Adrenal gland (tissue), 12 donors: ENCODE measurements around the gene KLHL2. TPM values are rescaled to one million over a fixed set of nuclear protein-coding genes. Genes with fewer than 3 reads are reported as not detected.

Experiments used
- DNase-seq, 7 donors: peaks; one replicate each; pipeline ENCODE4 v3.0.0-alpha.2; 2019 to 2020
- H3K27ac ChIP-seq, 5 donors: fragments of 200-600 bp; sonication (generic) in 4 of 5; 1 replicate in 3 of 5; 2 replicates in 2 of 5; pipeline versions ENCODE4 v1.5.1 to v1.8.0; 2016 to 2020; ENCODE audit warnings: mild to moderate bottlenecking in 1 of 5
- H3K27me3 ChIP-seq: fragments of 200-600 bp; 2 replicates; pipeline ENCODE4 v1.8.0; 2021
- H3K36me3 ChIP-seq, 2 donors: fragments of 200-600 bp; replicated peaks in 1 of 2; 1 replicate in 1 of 2; 2 replicates in 1 of 2; pipeline versions ENCODE4 v1.5.1 to v1.8.0; 2018 to 2022
- H3K4me1 ChIP-seq, 2 donors: fragments of 200-600 bp; replicated peaks in 1 of 2; 1 replicate in 1 of 2; 2 replicates in 1 of 2; pipeline versions ENCODE4 v1.5.1 to v1.8.0; 2018 to 2021
- H3K4me3 ChIP-seq, 4 donors: fragments of 200-600 bp; sonication (generic) in 3 of 4; one replicate each; pipeline ENCODE4 v1.5.1; 2016 to 2018
- H3K9me3 ChIP-seq, 3 donors: fragments of 200-600 bp; sonication (generic) in 1 of 3; replicated peaks in 1 of 3; 1 replicate in 2 of 3; 2 replicates in 1 of 3; pipeline versions ENCODE4 v1.5.1 to v1.8.0; 2016 to 2021
- CTCF ChIP-seq, 6 experiments: fragments of 450-650 bp in 4 of 6; fragments of 200-600 bp in 2 of 6; sonication (generic) in 1 of 6; IDR thresholded peaks; 1 replicate in 5 of 6; 2 replicates in 1 of 6; pipeline versions ENCODE4 v1.5.1 to v1.8.0; 2016 to 2021; ENCODE audit warnings: antibody characterized with exemption in 6 of 6, mild to moderate bottlenecking in 2 of 6, moderate library complexity in 1 of 6
- POLR2A ChIP-seq, 2 donors: fragments of 450-650 bp; IDR thresholded peaks; one replicate each; pipeline ENCODE4 v1.6.1; 2017; ENCODE audit warnings: antibody characterized with exemption in 2 of 2, mild to moderate bottlenecking in 2 of 2, moderate library complexity in 1 of 2
- WGBS, 4 donors: extraction: QIAGEN DNeasy Blood & Tissue Kit in 2 of 4; methylation state at CpG; one replicate each; pipeline versions ENCODE4 v1.1.5 to v1.1.7; 2013 to 2017; 5-methylcytosine and 5-hydroxymethylcytosine counted together
- intact Hi-C, 2 donors: fragments of 100-400 bp; cut with DNase I; formaldehyde crosslinking; loops; one replicate each; pipeline versions ENCODE4 v1.14.1 to v1.15.0; 2022 to 2023
- polyA plus RNA-seq, 3 donors: library from polyadenylated mRNA; stranded (reverse); fragments of 200-250 nt in 2 of 3; fragments of 350-450 nt in 1 of 3; fragmentation: Illumina TruSeq in 1 of 3; extraction: RNeasy Lipid Tissue Mini Kit (QIAGEN cat#74804) in 1 of 3; gene quantifications; one replicate each; pipeline ENCODE4 v1.2.3, GENCODE V29; 2013 to 2014
- total RNA-seq, 9 donors: library from RNA; depleted of rRNA in 4 of 9; stranded (reverse); fragments of >200 nt in 4 of 9; fragments of 120-200 nt in 1 of 9; fragmentation: NEBNext Ultra II Directional in 1 of 9; extraction: Animal tissue kit (Norgen Biotek cat#: 25700) in 1 of 9; gene quantifications; one replicate each; pipeline versions ENCODE4 v1.1.0 to v1.2.4, GENCODE V29; 2013 to 2023
- donor health status: healthy with polysubstance abuse.
- donor health status: Bipolar disorder and iron deficiency.
- donor health status: DM: yes; HTN: yes; CAD: no.
- donor health status: DM: no; HTN: no; CAD: no.
- donor health status: DM: no; HTN: no; CAD: no.
- donor health status: DM: yes; HTN: yes; CAD: no.

KLHL2 gene
- total and polyA plus RNA-seq, 12 donors = 9.7 to 45.5 (median 25.2) TPM

GRCh38 chr4:165192956-165193355 is 14.4 kb upstream of the KLHL2 start:
- peaks cover 8 to 11% of the 10 kb centered on the region in 2 donors for H3K4me1 ChIP-seq
- WGBS, 4 donors = 80 to 94% (median 91%) methylated on average over 4 of the region's 4 CpGs
- TF ChIP-seq CTCF (IDR thresholded peaks at IDR 0.05) = no peak
- TF ChIP-seq POLR2A (IDR thresholded peaks at IDR 0.05) = no peak
- DNase-seq = no peak
- H3K9me3 ChIP-seq = no peaks in the 10 kb centered on the region
- H3K36me3 ChIP-seq = no peaks in the 10 kb centered on the region
- H3K4me3 ChIP-seq = no peak overlapping the region
- no peaks in the 10 kb centered on the region for H3K27me3 ChIP-seq
- intact Hi-C loops = no loop called here
- no peak overlapping the region for H3K27ac ChIP-seq

- H3K36me3 ChIP-seq = no peaks in the 10 kb centered on the region
- peaks cover 8 to 11% of the 10 kb centered on the region in 2 donors for H3K4me1 ChIP-seq
- no peak overlapping the region for H3K4me3 ChIP-seq
Observed at GRCh38 chr4:165194368-165194767, 13.0 kb upstream of the KLHL2 start.

GRCh38 chr4:165198329-165198728 is 9.0 kb upstream of the KLHL2 start:
- TF ChIP-seq CTCF (IDR thresholded peaks at IDR 0.05) (no peak), POLR2A (IDR thresholded peaks at IDR 0.05) (no peak)

More at GRCh38 chr4:165194368-165194767, 13.0 kb upstream of the KLHL2 start:
- DNase-seq = no peak
- intact Hi-C loops = no loop called here
- whole genome bisulfite sequencing, 4 donors = 80 to 100% (median 93%) methylated on average over 1 of the region's 1 CpG
- Histone ChIP-seq H3K27me3 (no peaks in the 10 kb centered on the region), H3K27ac (no peak overlapping the region), H3K9me3 (no peaks in the 10 kb centered on the region)
- TF ChIP-seq POLR2A (IDR thresholded peaks at IDR 0.05) (no peak), CTCF (IDR thresholded peaks at IDR 0.05) (no peak)

GRCh38 chr4:165199286-165199685 is 8.1 kb upstream of the KLHL2 start:
- Histone ChIP-seq H3K36me3 (no peaks in the 10 kb centered on the region), H3K27me3 (no peaks in the 10 kb centered on the region), H3K27ac (no peak overlapping the region), H3K9me3 (no peaks in the 10 kb centered on the region), H3K4me1 (no peaks in the 10 kb centered on the region), H3K4me3 (no peak overlapping the region)
- intact Hi-C loops = no loop called here
- no peak for DNase-seq
- TF ChIP-seq POLR2A (IDR thresholded peaks at IDR 0.05) (no peak), CTCF (IDR thresholded peaks at IDR 0.05) (no peak)

More at GRCh38 chr4:165198329-165198728, 9.0 kb upstream of the KLHL2 start:
- no peak overlapping the region for H3K4me3 ChIP-seq
- no peak overlapping the region for H3K27ac ChIP-seq
- no peaks in the 10 kb centered on the region for H3K9me3 ChIP-seq
- no peaks in the 10 kb centered on the region for H3K27me3 ChIP-seq
- intact Hi-C loops = no loop called here
- 62 to 85% (median 70%) methylated on average over 1 of the region's 1 CpG for WGBS, 4 donors
- no peak for DNase-seq
- H3K4me1 ChIP-seq = no peaks in the 10 kb centered on the region
- no peaks in the 10 kb centered on the region for H3K36me3 ChIP-seq
